GM13977 (cell line): ENCODE results near the gene GPR139.

Experiments used
- DNase-seq: peaks from one replicate; pipeline ENCODE4 v3.0.0; 2012; ENCODE audit warnings: low spot score
- in situ Hi-C: fragments of 300-500 bp; cut with MboI; formaldehyde crosslinking; loops from one replicate; pipeline ENCODE4 v1.12.0; 2022; ENCODE audit warnings: low sequenced_read_pairs, low pct_unique_long_range_greater_than_20kb, mixed read lengths, inconsistent platforms; ENCODE audit not compliant: unreplicated experiment
- TF ChIP-seq, protein P1 (sequence below): IDR thresholded peaks from 2 replicates; pipeline ENCODE4 v1.5.1; 2012; ENCODE audit warnings: mild to moderate bottlenecking, control low read depth; ENCODE audit not compliant: insufficient read depth; ENCODE audit errors: extremely low read depth, missing control alignments

GPR139 gene

DNA sequence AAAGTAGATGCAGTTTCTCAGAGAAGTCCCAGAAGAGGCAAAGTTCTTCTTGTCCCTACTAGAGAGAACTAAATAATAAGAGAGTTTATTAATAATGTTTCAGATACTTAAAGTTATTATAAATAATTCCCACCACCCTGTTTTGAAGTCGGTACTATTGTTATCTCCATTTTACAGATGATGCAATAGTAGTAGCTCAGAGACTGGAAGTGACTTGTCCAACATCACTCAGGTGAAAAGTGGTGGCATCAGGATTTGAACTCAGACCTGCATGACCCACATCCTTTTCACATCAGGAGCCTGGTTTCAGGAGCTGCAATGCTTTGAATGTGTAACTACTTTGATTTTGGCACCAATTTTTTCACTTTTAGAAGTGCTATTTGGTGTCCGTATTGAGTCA, 52.7 kb downstream of the GPR139 start:
- no peak for DNase-seq
- TF ChIP-seq, protein P1, sequence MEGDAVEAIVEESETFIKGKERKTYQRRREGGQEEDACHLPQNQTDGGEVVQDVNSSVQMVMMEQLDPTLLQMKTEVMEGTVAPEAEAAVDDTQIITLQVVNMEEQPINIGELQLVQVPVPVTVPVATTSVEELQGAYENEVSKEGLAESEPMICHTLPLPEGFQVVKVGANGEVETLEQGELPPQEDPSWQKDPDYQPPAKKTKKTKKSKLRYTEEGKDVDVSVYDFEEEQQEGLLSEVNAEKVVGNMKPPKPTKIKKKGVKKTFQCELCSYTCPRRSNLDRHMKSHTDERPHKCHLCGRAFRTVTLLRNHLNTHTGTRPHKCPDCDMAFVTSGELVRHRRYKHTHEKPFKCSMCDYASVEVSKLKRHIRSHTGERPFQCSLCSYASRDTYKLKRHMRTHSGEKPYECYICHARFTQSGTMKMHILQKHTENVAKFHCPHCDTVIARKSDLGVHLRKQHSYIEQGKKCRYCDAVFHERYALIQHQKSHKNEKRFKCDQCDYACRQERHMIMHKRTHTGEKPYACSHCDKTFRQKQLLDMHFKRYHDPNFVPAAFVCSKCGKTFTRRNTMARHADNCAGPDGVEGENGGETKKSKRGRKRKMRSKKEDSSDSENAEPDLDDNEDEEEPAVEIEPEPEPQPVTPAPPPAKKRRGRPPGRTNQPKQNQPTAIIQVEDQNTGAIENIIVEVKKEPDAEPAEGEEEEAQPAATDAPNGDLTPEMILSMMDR = no peak
- in situ Hi-C loops = no loop called here

DNA sequence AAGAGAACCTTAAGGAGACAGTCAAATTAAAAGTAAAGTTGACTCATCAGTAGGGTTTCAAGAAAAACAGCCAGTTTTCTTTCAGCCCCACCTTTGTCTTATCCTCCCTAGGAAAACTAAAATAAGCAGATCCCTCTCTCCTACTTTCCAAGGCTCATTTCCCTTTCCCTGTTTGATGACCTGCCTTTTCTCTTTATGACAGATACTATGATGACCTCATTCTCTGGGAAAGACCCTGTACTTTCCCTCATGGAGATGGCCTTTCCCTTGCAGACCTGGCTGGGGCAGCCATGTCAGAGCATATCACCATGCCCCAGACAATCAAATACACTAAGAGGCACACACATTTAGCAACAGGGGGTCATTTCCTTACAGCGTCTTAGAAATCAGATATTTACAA, 53.6 kb downstream of the GPR139 start:
- in situ Hi-C loops = no loop called here
- DNase-seq = no peak
- TF ChIP-seq, protein P1 = no peak

DNA sequence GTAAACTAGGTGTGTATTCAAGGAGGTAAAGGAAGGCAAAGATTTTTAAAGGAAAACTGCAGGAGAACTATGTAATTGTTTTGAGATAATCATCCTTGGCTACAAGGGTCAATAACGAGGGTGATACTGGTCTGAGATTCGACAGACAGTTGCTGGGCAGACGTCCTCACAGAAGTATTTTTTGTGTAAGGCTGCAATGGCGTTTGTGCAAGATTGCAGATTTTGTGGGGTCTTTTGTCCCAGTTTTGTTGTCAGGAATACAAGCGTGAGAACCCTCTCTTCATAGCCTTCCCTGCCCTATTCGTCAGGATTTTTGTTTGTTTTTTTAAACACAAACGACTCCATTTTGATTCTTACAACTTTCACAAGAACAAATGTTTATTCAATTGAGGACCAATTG, 57.5 kb downstream of the GPR139 start:
- TF ChIP-seq, protein P1 = no peak
- DNase-seq = no peak
- in situ Hi-C loops = no loop called here

DNA sequence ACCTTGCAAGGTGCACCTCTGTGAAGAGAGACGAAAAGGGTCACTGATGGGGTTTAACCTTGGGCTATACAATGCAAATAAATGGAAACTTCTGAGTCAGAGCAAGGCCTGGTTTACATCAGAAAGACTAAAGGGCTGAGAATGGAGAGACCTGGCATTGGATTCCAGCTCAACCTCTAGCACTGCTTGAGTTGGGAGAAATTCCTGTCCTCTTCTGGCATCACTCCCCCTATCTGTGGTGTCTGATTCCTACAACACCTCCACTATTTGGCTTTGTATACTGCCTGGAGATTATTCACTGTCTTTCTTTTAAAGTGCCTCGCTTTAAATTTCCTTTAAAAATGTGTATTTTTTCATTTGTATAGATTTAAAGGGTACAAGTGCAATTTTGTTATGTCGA, 68.8 kb downstream of the GPR139 start:
- DNase-seq = no peak
- TF ChIP-seq, protein P1 = no peak
- in situ Hi-C loops = no loop called here

DNA sequence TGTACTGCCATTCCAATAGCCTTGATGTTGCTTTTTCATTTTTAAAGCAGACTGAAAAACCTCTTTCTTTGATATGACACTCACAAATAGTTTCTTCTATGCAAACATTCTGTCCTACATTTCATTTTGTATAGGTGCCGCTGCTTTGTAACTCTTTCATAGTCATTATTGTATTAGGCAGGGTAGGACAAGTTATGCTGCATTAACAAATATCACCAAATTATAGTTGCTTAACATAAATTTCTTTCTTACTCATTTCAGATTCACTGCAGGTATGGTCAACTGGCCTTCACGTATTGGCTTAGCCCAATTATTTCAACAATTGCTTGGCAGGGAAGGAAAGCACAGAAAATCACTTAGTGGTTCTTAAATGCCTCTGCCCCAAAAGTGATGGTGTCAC, 70.8 kb downstream of the GPR139 start:
- TF ChIP-seq, protein P1 = no peak
- no peak for DNase-seq
- in situ Hi-C loops = no loop called here

DNA sequence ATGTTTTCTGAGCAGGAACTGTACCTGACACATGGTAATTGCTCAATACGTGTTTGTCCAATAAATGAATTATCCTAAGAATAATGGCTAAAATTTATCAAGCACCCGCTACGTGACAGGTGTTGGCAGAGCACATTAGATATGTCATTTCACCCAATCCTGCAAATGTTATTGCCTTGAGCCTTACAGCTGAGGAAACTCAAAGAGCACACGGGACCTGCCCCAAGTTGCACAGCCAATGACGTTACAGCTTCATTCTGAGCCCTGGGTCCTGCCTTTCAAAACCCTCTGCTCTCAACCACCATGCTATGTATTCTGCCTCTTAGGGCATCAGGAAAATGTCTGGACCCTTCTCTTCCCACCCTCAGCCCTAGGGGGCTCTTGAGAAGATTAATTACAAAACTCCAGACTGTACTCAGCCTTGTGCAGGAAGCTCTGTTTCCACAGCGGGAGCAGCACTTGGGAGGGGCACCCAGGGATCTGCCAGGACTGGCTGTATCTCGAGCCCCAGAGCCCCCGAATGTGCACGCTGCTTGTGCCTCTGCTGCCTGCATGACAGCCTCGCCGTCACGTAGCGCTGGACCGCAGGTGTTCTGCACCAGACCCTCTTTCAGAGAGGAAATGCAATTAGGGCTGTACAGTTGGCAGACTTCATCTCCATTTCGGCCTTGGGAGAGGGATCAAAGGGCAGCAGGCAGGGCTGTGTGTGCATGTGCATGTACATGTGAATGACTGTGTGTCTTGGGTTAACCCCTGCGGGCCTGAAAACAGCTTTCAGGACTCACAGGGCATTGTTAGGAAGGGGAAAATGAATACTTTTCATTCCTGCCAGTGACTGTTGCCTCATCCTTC, 71.6 kb downstream of the GPR139 start:
- in situ Hi-C loops = no loop called here

More for the DNA sequence above, 71.6 kb downstream of the GPR139 start:
- TF ChIP-seq, protein P1 = no peak
- no peak for DNase-seq
